ENCODE measurements around the gene EFNA4.

EFNA4 gene

DNA sequence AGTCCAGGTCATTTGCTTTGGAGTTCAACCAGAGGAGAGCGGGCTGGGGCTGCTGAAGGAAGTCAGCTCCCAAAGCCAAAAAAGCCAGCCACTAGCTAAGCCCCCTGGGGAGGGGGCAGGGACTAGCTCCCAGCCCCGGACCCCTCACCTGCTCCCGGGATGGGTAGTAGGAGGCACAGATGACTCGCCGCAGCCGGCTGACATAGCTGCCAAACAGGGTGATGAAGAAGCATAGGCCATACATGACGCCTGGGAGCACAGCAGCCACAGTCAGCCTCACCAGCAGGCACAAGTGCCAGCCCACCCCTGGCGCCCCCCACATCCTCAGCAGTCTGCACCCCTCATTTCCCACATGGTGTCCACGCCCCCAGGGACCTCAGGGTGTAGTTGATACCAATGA lies 37.4 kb upstream of the EFNA4 start:
- TF ChIP-seq ZFX (IDR thresholded peaks at IDR 0.05): no peak
- TF ChIP-seq, protein P1, sequence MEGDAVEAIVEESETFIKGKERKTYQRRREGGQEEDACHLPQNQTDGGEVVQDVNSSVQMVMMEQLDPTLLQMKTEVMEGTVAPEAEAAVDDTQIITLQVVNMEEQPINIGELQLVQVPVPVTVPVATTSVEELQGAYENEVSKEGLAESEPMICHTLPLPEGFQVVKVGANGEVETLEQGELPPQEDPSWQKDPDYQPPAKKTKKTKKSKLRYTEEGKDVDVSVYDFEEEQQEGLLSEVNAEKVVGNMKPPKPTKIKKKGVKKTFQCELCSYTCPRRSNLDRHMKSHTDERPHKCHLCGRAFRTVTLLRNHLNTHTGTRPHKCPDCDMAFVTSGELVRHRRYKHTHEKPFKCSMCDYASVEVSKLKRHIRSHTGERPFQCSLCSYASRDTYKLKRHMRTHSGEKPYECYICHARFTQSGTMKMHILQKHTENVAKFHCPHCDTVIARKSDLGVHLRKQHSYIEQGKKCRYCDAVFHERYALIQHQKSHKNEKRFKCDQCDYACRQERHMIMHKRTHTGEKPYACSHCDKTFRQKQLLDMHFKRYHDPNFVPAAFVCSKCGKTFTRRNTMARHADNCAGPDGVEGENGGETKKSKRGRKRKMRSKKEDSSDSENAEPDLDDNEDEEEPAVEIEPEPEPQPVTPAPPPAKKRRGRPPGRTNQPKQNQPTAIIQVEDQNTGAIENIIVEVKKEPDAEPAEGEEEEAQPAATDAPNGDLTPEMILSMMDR (conservative IDR thresholded peaks at IDR 0.05): no peak
- no peak overlapping the region for H3K27ac ChIP-seq

DNA sequence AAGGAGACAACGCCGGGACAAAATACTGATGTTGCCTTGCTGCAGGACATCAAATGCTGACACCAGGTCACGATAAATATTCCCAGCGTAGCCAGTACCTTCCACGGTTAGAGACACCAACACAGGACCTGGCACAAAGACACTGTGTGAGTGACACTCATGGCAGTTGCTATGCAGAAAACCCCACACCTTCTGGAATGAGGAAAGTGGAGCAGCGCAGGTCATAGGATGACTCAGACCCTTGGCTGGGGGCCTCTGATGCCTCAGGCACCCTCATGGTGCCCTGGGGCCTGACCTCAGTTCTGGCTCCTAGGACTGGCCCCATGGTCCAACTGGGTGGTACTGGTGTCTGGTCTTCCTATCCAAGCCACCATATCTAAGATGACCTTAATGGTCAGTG lies 37.0 kb upstream of the EFNA4 start:
- TF ChIP-seq, protein P1 (conservative IDR thresholded peaks at IDR 0.05): no peak
- TF ChIP-seq ZFX (IDR thresholded peaks at IDR 0.05): no peak
- H3K27ac ChIP-seq: no peak overlapping the region

DNA sequence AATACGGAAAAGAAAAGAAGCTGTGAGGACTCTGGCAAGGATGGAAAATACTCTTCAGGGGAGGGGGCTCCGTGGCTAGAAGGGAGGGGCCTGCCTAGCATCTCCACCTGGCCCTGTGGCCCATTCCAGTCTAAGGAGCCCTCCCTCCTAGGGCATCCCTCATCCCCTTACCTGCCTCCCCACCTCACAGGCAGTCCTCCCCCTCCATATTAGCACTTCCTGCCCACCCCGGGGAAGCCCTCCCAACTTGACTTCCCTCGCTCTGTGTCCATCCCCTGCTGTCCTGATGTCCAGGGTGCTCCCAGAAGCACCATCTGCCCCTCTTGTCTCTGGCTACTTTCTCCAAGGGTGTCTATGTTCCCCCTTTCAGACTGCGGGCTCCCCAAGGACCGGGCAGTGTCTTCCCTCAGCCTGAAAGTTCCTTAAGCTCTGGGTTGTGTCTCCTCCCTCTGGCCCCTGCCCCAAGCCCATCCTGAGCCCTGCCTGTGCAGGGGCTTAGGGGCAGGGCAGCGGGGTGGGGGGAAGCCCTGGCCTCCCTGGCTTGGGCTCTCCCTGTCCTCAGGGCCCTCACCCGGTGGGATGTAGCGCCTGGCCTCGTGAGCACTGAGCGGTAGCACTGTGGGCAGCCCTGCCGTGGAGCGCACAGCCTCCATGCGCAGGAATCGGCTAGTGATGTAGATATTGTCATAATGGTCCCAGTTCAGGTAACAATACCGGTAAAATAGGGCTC lies 33.9 kb upstream of the EFNA4 start:
- H3K27ac ChIP-seq: no peak overlapping the region
- TF ChIP-seq, protein P1 (conservative IDR thresholded peaks at IDR 0.05): no peak
- TF ChIP-seq ZFX (IDR thresholded peaks at IDR 0.05): no peak

DNA sequence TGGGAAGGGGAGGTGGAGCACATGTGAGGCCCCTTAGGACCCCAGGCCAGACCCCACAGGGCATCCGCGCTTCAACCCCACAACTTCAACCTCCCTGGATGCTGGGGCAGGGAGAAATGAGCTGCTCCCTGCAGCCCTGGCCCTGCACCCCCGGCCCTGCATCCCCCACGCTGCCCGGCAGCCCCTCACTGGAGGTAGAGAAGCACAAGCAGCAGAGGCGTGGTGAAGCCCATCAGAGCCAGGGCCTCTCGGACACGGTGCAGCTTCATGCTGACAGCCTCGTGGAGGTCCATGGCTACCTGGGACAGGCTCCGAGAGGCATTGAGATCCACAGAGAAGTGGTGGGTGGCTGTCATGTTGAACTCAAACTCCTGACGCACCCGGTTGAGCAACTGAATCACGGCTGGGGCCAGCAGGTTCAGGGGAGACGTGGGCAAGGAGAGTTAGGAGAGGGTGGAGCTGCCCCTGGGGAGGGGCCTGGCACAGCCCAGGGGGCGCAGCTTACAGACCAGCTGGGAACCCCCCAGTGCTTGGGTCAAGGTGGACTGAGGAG lies 33.2 kb upstream of the EFNA4 start:
- TF ChIP-seq, protein P1 (conservative IDR thresholded peaks at IDR 0.05): no peak
- no peak for TF ChIP-seq ZFX (IDR thresholded peaks at IDR 0.05)
- no peak overlapping the region for H3K27ac ChIP-seq

DNA sequence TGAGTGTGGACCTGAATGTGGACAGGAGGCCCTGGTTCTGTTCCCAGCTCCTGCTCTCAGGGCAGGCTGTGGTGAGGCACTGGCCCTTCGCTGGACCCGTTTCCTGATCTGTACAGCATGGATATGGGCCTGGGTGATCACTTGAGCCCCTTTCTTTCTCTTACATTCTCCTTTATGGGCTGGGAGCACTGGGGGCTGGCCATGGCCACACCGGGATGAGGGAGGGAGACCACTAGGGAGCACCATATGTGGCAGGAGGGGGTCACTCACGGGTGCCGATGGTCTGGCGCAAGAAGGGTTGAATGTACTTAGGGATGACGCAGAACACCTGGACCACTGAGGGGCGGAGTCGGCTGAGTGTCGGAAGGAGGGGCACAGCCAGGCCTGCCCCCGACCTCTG lies 32.6 kb upstream of the EFNA4 start:
- TF ChIP-seq ZFX (IDR thresholded peaks at IDR 0.05): no peak
- TF ChIP-seq, protein P1 (conservative IDR thresholded peaks at IDR 0.05): no peak
- H3K27ac ChIP-seq: no peak overlapping the region

DNA sequence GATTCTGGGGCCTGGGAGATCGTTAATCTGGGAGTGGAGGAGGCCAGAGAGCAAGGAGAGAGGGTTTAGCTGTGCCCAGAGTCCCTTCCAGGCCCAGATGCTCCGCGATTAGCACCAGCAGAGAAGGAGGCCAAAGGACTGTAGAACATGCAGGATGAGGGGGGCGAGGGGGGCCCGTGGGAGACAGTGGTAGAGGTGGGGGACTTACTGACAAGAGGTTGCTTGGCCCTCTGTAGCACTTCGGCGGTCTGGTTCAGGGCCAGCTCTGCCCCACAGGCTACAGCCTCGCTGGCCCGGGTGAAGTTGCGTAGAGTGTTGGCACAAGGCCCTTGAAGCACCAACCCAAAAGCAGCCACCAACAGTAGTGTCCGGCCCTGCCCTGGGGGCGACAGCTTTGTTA lies 30.7 kb upstream of the EFNA4 start:
- TF ChIP-seq ZFX (IDR thresholded peaks at IDR 0.05): no peak
- TF ChIP-seq, protein P1 (conservative IDR thresholded peaks at IDR 0.05): no peak
- H3K27ac ChIP-seq: no peak overlapping the region

DNA sequence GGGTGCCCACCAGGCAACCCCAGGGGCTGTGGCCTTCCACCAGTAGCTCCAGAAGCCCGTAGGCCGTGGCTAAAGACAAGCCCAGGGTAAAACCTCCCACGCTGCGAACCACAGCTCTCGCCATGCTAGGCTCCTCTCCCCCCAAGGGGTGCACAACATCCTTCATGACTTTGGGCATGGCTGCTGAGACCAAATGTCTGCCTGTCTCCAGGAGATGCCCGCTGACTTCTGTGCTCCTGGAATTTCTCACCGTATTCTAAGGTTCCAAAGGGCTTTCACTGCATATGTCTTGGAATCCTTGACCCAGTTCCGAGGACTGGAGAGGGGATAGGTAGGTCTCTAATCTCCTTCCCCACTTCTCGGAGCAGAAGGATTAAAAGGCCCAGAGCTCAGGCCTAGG lies 30.0 kb upstream of the EFNA4 start, which contains the start of the genes DCST1 and DCST2:
Gene DCST1 (plus strand): TSS at position 301 of the 400 bp plus-strand sequence. CDS start 213 bp downstream, outside the sequence.
Gene DCST2 (minus strand): TSS at position 258 of the 400 bp plus-strand sequence. CDS start 80 bp downstream, at position 178.
- no peak for TF ChIP-seq ZFX (IDR thresholded peaks at IDR 0.05)
- TF ChIP-seq, protein P1 (conservative IDR thresholded peaks at IDR 0.05): no peak
- no peak within 1 kb of the TSS for H3K27ac ChIP-seq
